ENCODE results near the gene TOX2.
A peak's percentile ranks its signal among the peaks of the same experiment; 100 is the strongest.

The TOX2 gene

DNA sequence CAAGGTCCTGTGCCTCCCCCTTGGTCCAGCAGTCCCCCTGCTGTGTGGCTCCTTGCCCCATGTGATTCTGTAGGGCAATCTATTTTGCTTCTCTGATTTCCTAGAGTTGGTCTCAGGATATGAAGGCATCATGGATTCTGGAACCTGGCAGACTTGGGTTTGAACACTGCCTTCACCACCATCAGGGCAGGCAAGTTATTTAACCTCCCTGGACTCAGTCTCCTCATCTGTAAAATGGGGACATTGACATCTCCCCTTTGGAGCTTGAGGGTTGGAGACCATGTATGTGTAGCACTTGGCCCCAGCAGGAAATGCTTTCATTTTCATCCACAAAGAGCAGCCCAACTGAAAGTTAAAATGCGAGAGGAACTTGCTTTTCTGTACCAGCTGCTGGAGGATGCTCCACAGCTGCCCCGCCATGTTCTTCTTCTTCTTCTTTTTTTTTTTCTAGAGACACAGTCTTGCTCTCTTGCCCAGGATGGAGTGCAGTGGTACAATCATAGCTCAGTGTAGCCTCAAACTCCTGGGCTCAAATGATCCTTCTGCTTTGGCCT, 6.7 kb downstream of the TOX2 start:
- no peak overlapping the region for H3K4me3 ChIP-seq (replicated peaks; ENCODE audit: low read depth, low read length)
- no peak for DNase-seq (ENCODE audit: low read depth)
- TF ChIP-seq, protein P1, sequence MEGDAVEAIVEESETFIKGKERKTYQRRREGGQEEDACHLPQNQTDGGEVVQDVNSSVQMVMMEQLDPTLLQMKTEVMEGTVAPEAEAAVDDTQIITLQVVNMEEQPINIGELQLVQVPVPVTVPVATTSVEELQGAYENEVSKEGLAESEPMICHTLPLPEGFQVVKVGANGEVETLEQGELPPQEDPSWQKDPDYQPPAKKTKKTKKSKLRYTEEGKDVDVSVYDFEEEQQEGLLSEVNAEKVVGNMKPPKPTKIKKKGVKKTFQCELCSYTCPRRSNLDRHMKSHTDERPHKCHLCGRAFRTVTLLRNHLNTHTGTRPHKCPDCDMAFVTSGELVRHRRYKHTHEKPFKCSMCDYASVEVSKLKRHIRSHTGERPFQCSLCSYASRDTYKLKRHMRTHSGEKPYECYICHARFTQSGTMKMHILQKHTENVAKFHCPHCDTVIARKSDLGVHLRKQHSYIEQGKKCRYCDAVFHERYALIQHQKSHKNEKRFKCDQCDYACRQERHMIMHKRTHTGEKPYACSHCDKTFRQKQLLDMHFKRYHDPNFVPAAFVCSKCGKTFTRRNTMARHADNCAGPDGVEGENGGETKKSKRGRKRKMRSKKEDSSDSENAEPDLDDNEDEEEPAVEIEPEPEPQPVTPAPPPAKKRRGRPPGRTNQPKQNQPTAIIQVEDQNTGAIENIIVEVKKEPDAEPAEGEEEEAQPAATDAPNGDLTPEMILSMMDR (IDR thresholded peaks at IDR 0.05; ENCODE audit: low read length, missing control alignments), result no peak

DNA sequence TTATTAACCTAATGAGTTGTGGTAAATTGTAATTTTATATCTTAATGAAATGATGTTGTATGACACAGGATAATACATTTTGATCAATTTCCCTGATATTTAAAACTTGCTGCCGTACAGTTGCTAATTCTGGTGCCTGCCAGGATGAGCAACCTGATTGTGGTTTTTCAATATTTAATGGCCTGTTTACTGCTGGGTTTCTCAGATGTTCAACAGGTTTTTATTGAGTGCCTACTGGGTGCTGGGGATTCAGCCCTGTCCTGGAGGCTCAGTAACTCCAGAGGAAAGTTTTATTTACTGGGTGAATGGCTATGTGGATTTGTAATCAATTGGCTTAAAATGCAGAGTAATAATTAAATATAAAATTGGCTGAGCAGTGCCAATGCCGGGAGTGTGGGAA, 8.0 kb downstream of the TOX2 start:
- DNase-seq (ENCODE audit: low read depth), result no peak
- TF ChIP-seq, protein P1 (IDR thresholded peaks at IDR 0.05; ENCODE audit: low read length, missing control alignments), result no peak
- no peak overlapping the region for H3K4me3 ChIP-seq (replicated peaks; ENCODE audit: low read depth, low read length)

GRCh38 chr20:43923322-43923721, 8.7 kb downstream of the TOX2 start:
- TF ChIP-seq, protein P1 (IDR thresholded peaks at IDR 0.05; ENCODE audit: low read length, missing control alignments), result no peak
- DNase-seq (ENCODE audit: low read depth), result no peak

GRCh38 chr20:43923917-43924316, 9.3 kb downstream of the TOX2 start:
- no peak for DNase-seq (ENCODE audit: low read depth)
- no peak overlapping the region for H3K4me3 ChIP-seq (replicated peaks; ENCODE audit: low read depth, low read length)
- TF ChIP-seq, protein P1 (IDR thresholded peaks at IDR 0.05; ENCODE audit: low read length, missing control alignments), result no peak

More at GRCh38 chr20:43923322-43923721, 8.7 kb downstream of the TOX2 start:
- no peak overlapping the region for H3K4me3 ChIP-seq (replicated peaks; ENCODE audit: low read depth, low read length)

DNA sequence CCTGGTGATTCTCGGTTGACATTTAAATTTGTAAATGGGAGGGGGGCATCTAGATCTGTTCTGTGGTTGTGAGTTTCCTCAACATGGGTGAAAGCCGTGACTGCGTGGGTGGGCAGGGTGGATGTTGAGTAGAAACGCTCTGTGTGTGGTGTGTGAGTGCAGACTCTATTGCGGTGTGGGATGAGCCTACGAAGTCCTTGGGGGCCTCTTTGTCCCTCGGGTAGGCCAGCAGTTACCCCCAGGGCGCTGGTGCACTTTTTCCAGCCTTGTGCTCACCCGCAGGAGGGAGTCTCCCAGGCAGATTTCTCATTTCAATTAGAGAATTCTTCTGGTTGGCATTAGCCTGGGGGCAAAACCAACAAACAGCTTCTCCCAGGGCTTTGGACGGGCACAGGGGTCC, 10.6 kb downstream of the TOX2 start:
- no peak overlapping the region for H3K4me3 ChIP-seq (replicated peaks; ENCODE audit: low read depth, low read length)
- TF ChIP-seq, protein P1 (IDR thresholded peaks at IDR 0.05; ENCODE audit: low read length, missing control alignments), result no peak
- DNase-seq (ENCODE audit: low read depth), result no peak

DNA sequence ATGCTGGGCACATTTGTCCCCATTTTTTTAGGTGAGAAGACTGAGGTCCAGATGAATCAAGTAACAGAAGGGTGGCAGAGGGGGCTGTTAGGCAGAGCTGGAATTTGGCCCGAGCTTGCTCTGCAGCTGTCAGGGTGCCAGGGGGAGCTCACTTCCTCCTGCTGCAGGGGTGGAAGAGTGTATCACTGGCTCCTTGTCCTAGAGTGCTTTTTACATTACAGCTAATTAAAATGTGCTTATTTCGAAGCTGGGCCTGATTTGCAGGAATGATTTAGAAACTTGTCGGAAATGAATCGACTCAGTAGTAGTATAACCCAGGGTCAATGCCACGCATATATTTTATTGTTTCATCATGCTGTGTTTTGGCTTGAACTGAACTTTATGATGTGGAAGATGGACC, 11.1 kb downstream of the TOX2 start:
- H3K4me3 ChIP-seq (replicated peaks; ENCODE audit: low read depth, low read length), result no peak overlapping the region
- TF ChIP-seq, protein P1 (IDR thresholded peaks at IDR 0.05; ENCODE audit: low read length, missing control alignments), result no peak
- peak; percentile 50 for DNase-seq (ENCODE audit: low read depth)
